ENCODE data around the gene SETD7.

DNA sequence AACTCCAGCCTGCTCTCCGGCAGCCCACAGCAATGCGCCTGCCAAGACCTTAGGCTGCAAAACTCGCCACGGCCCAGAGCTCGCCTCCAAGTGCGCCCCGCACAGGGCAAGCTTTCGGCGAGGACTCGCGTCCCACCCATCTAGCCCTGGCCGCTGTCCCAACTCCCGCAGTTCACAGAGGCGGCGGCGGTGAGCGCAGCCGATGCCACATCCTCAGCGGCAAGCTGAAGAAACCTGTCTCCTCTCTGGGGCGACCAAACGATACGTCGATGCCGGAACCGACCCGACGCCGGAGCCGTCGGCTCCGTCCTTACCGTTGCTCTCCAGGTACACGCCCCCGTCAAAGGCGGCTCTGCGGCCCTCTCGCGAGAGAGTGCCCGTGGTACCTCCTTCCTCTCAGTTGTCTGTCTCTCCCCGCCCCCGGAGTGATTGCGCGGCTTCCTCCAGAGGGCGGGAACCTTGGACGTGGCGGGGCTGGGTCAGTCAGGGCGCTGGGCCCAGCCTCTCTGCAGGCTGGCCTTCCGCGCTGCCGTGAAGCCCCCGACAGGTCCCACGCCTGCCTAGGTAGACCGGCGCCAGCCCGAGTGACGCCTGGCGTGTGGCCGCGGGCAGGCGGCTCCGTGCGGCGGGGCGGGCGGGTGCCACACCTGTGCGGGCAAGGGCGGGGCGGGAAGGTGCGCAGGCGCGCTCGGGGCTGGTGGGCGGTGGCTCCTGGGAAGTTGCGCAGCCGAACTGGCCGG lies 102.5 kb downstream of the SETD7 start:
- TF ChIP-seq, protein P1, sequence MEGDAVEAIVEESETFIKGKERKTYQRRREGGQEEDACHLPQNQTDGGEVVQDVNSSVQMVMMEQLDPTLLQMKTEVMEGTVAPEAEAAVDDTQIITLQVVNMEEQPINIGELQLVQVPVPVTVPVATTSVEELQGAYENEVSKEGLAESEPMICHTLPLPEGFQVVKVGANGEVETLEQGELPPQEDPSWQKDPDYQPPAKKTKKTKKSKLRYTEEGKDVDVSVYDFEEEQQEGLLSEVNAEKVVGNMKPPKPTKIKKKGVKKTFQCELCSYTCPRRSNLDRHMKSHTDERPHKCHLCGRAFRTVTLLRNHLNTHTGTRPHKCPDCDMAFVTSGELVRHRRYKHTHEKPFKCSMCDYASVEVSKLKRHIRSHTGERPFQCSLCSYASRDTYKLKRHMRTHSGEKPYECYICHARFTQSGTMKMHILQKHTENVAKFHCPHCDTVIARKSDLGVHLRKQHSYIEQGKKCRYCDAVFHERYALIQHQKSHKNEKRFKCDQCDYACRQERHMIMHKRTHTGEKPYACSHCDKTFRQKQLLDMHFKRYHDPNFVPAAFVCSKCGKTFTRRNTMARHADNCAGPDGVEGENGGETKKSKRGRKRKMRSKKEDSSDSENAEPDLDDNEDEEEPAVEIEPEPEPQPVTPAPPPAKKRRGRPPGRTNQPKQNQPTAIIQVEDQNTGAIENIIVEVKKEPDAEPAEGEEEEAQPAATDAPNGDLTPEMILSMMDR (IDR thresholded peaks at IDR 0.05; ENCODE audit: low read depth, low read length), result no peak
- TF ChIP-seq, protein P2, sequence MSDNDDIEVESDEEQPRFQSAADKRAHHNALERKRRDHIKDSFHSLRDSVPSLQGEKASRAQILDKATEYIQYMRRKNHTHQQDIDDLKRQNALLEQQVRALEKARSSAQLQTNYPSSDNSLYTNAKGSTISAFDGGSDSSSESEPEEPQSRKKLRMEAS (IDR thresholded peaks at IDR 0.05; ENCODE audit: low read depth, low read length), result peak; percentile 40; the same call in 1 of the 2 replicates
- peak; percentile 52; the same call in 1 of the 2 replicates for TF ChIP-seq MYC (IDR thresholded peaks at IDR 0.05; ENCODE audit: low read depth, low read length)

All from NB4 (cell line).